Measurements from ENCODE around the gene NUTM2F. TPM values are rescaled to one million over a fixed set of nuclear protein-coding genes. Genes with fewer than 3 reads are reported as not detected.

The NUTM2F gene
- total RNA-seq, 1 experiment from 2014 or later, result not detected

GRCh38 chr9:94303321-94303720 lies 25.1 kb downstream of the NUTM2F start:
- Histone ChIP-seq H3K27me3 (ENCODE audit: insufficient read depth, low read length) (no peaks in the 10 kb centered on the region), H3K56ac (ENCODE audit: insufficient read length, low read depth, low read length) (no peak overlapping the region), H3K79me1 (ENCODE audit: insufficient read depth, low read depth, low read length, poor library complexity, severe bottlenecking) (no peaks in the 10 kb centered on the region), H3K23me2 (ENCODE audit: insufficient read length, low read depth, low read length, poor library complexity, severe bottlenecking) (no peaks in the 10 kb centered on the region), H3K9ac (ENCODE audit: extremely low read depth, insufficient read length, low read length) (no peak overlapping the region), H3K14ac (ENCODE audit: insufficient read depth, low read length) (no peak overlapping the region), H2BK15ac (ENCODE audit: low read depth, low read length) (no peak overlapping the region), H2BK12ac (ENCODE audit: insufficient read length, low read depth, low read length) (no peak overlapping the region), H3K18ac (ENCODE audit: insufficient read length, low read depth, low read length) (no peak overlapping the region), H3K4me2 (ENCODE audit: insufficient read depth, insufficient read length, low read length) (no peak overlapping the region), H4K91ac (ENCODE audit: insufficient read length, low read depth, low read length) (no peak overlapping the region), H2AFZ (ENCODE audit: low read length) (no peak overlapping the region), H3K4ac (ENCODE audit: low read depth, low read length) (no peak overlapping the region), H4K20me1 (ENCODE audit: control insufficient read depth, insufficient read depth, insufficient read length) (no peaks in the 10 kb centered on the region), H3K79me2 (ENCODE audit: insufficient read depth, low read length) (no peaks in the 10 kb centered on the region), H3K27ac (ENCODE audit: insufficient read length, low read depth, low read length) (no peak overlapping the region), H3K4me1 (ENCODE audit: insufficient read depth, low read length) (no peaks in the 10 kb centered on the region), H2BK5ac (ENCODE audit: insufficient read length, low read length) (no peak overlapping the region), H2AK5ac (ENCODE audit: insufficient read length, low read length) (no peak overlapping the region), H2BK20ac (ENCODE audit: low read depth, low read length, poor library complexity, severe bottlenecking) (no peak overlapping the region), H3K23ac (ENCODE audit: insufficient read length, low read depth, low read length) (no peak overlapping the region), H4K8ac (replicated peaks; ENCODE audit: insufficient read length, low read depth, low read length) (no peak overlapping the region), H3T11ph (ENCODE audit: low read length) (no peak overlapping the region), H3K9me3 (ENCODE audit: control insufficient read depth, low read depth, low read length) (no peaks in the 10 kb centered on the region), H2BK120ac (ENCODE audit: low read depth, low read length, poor library complexity, severe bottlenecking) (no peak overlapping the region), H4K5ac (ENCODE audit: insufficient read length, low read depth, low read length) (no peak overlapping the region)
- Mint-ChIP-seq H3K27me3 (ENCODE audit: low read depth) (no peaks in the 10 kb centered on the region), H3K27ac (no peak overlapping the region), H3K9me3 (no peaks in the 10 kb centered on the region), H3K36me3 (ENCODE audit: insufficient read depth in 1 of 3, low read depth in 3 of 3) (peaks cover 5 to 11% (median 5%) of the 10 kb centered on the region in 3 experiments; a peak in 6 of 7 replicates), H3K4me3 (no peak overlapping the region), H3K4me1 (peaks cover 6 to 9% of the 10 kb centered on the region in 2 experiments; a peak in 3 of 4 replicates)
- no peak for TF ChIP-seq CTCF (conservative IDR thresholded peaks at IDR 0.05)
- DNase-seq, result no peak
